ENCODE data around the gene NACC2.

DNA sequence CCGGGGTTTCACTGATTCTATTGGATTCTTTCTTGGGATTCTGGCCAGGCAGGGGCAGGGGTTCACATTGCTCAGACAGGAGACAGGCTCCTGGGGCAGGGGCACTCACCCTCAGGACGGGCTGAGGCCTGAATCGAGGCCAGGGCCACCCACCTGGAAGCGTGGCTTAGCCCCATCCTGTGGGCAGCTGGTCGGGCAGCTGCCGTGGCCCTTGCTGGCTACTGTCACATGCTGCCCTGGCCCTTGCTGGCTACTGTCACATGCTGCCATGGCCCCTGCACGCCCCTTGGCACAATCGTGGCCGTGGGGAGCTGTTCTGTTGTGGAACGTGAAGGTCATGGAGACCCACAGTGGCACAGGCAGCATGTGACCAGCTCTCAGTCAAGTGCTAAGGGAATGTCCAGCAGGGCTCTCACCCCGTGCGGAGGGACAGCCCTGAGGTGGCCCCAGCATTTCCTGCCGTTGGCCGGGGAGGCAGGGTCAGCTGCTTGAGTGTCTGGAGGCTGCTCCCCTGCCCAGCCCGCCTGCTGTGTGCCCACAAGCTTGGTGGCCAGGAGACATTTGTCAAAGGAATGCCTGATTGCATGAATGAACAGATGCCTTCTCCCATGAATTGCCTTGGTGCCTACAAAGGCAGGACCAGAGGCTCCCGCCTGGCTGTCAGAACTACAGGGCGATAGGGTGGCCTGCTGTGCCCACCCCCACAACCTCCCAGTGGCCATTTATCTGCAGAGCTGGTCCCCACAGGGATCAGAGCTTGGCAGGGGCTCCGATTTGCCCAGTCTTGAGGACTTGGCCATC lies 40.4 kb upstream of the NACC2 start:
- TF ChIP-seq, protein P1, sequence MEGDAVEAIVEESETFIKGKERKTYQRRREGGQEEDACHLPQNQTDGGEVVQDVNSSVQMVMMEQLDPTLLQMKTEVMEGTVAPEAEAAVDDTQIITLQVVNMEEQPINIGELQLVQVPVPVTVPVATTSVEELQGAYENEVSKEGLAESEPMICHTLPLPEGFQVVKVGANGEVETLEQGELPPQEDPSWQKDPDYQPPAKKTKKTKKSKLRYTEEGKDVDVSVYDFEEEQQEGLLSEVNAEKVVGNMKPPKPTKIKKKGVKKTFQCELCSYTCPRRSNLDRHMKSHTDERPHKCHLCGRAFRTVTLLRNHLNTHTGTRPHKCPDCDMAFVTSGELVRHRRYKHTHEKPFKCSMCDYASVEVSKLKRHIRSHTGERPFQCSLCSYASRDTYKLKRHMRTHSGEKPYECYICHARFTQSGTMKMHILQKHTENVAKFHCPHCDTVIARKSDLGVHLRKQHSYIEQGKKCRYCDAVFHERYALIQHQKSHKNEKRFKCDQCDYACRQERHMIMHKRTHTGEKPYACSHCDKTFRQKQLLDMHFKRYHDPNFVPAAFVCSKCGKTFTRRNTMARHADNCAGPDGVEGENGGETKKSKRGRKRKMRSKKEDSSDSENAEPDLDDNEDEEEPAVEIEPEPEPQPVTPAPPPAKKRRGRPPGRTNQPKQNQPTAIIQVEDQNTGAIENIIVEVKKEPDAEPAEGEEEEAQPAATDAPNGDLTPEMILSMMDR (IDR thresholded peaks at IDR 0.05; ENCODE audit: low read length) = no peak
- no peak for TF ChIP-seq EZH2 (optimal IDR thresholded peaks at IDR 0.05; ENCODE audit: low read depth, low read length)

Measured in MM.1S (cell line).